Skeletal muscle tissue (tissue), 4 donors: ENCODE measurements around the gene NODAL. TPM values are rescaled to one million over a fixed set of nuclear protein-coding genes. Genes with fewer than 3 reads are reported as not detected.

ENCODE experiments used
- H3K27ac ChIP-seq: one replicate; pipeline ENCODE4 v1.7.0; 2013; ENCODE audit warnings: mild to moderate bottlenecking, low read depth, low read length, inconsistent platforms
- H3K27me3 ChIP-seq, 3 donors: one replicate each; pipeline ENCODE4 v1.7.0; 2013; ENCODE audit warnings: low read length in 3 of 3; ENCODE audit not compliant: control insufficient read depth in 3 of 3, insufficient read depth in 3 of 3
- H3K36me3 ChIP-seq, 3 donors: one replicate each; pipeline ENCODE4 v1.7.0; 2013; ENCODE audit warnings: low read length in 3 of 3; ENCODE audit not compliant: control insufficient read depth in 3 of 3, insufficient read depth in 3 of 3
- H3K4me1 ChIP-seq, 3 donors: one replicate each; pipeline ENCODE4 v1.7.0; 2013; ENCODE audit warnings: low read length in 3 of 3, mild to moderate bottlenecking in 3 of 3; ENCODE audit not compliant: control insufficient read depth in 3 of 3, insufficient read depth in 3 of 3
- H3K4me3 ChIP-seq, 3 donors: one replicate each; pipeline ENCODE4 v1.7.0; 2013; ENCODE audit warnings: low read length in 3 of 3
- H3K9ac ChIP-seq, 3 donors: one replicate each; pipeline ENCODE4 v1.7.0; 2013; ENCODE audit warnings: low read length in 3 of 3, mild to moderate bottlenecking in 3 of 3, moderate library complexity in 2 of 3, low read depth in 1 of 3
- H3K9me3 ChIP-seq, 3 donors: one replicate each; pipeline ENCODE4 v1.7.0; 2013; ENCODE audit warnings: low read length in 3 of 3; ENCODE audit not compliant: control insufficient read depth in 3 of 3
- total RNA-seq: library from RNA; depleted of rRNA; stranded (reverse); fragments of >200 nt; gene quantifications from one replicate; pipeline ENCODE4 v1.2.3, GENCODE V29; 2014
- donor health status: Osteomylitis.

The NODAL gene
- total RNA-seq, 1 donor from 2014 or later, result not detected

GRCh38 chr10:70465278-70465677 lies 23.8 kb upstream of the NODAL start:
- Histone ChIP-seq H3K27me3 (peaks cover 0 to 3% (median 0%) of the 10 kb centered on the region in 3 donors), H3K9ac (no peak overlapping the region), H3K27ac (no peak overlapping the region), H3K9me3 (no peaks in the 10 kb centered on the region), H3K4me1 (peaks cover 12 to 24% (median 23%) of the 10 kb centered on the region in 3 donors), H3K36me3 (no peaks in the 10 kb centered on the region), H3K4me3 (no peak overlapping the region)

- no peak overlapping the region for H3K27ac ChIP-seq
- no peaks in the 10 kb centered on the region for H3K36me3 ChIP-seq
Observed at GRCh38 chr10:70462349-70462984, 21.0 kb upstream of the NODAL start.

GRCh38 chr10:70461397-70462348 lies 20.2 kb upstream of the NODAL start:
- H3K9ac ChIP-seq, result peak overlapping the region in 1 of 3 donors; percentile 33
- no peaks in the 10 kb centered on the region for H3K36me3 ChIP-seq
- H3K4me1 ChIP-seq, result peaks cover 19 to 31% (median 27%) of the 10 kb centered on the region in 3 donors
- peaks cover 0 to 2% (median 0%) of the 10 kb centered on the region in 3 donors for H3K27me3 ChIP-seq
- H3K27ac ChIP-seq, result no peak overlapping the region
- H3K4me3 ChIP-seq, result no peak overlapping the region
- no peaks in the 10 kb centered on the region for H3K9me3 ChIP-seq

More at GRCh38 chr10:70462349-70462984, 21.0 kb upstream of the NODAL start:
- Histone ChIP-seq H3K4me3 (peak overlapping the region in 1 of 3 donors; percentile 22), H3K4me1 (peaks cover 19 to 31% (median 26%) of the 10 kb centered on the region in 3 donors), H3K27me3 (peaks cover 0 to 5% (median 0%) of the 10 kb centered on the region in 3 donors), H3K9me3 (no peaks in the 10 kb centered on the region), H3K9ac (no peak overlapping the region)

DNA sequence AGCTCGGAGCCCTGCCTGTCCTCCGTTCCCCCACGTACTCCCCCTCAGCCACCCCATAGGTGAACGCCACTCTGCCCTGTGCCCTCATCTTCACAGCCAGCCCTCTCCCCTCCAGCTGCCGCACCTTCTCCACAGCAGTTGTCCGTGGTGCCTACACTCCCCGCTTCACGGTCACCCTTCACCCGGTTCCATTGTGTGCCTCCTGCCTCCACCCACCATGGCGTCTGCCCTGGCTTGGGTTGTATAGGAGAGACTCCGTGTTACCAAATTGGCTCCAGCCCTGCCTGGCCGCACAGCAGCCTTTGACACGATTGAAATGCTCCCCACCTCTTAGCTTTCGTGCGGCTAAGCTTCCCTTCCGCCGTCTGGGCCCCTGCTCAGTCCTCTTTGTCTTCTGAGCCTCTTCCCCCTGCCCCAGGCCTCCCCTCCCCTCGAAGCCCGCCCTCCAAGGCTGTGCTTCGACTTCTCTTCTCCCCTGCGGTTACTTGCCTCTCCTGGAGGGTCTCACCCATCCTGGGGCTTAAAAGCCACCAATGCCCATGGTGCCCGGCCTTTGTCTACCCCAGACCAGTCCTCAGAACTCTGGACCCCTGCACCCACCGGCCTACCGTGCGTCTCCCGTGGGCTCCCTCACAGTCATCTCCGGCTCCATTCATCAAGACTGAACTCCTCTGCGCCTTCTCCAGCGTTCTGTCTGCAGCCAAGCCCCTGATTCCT lies 18.5 kb upstream of the NODAL start:
- Histone ChIP-seq H3K4me3 (no peak overlapping the region), H3K9me3 (no peaks in the 10 kb centered on the region), H3K36me3 (no peaks in the 10 kb centered on the region), H3K27me3 (peaks cover 0 to 2% (median 0%) of the 10 kb centered on the region in 3 donors), H3K4me1 (peaks cover 19 to 33% (median 27%) of the 10 kb centered on the region in 3 donors), H3K27ac (no peak overlapping the region), H3K9ac (peak overlapping the region in 1 of 3 donors; percentile 33)

DNA sequence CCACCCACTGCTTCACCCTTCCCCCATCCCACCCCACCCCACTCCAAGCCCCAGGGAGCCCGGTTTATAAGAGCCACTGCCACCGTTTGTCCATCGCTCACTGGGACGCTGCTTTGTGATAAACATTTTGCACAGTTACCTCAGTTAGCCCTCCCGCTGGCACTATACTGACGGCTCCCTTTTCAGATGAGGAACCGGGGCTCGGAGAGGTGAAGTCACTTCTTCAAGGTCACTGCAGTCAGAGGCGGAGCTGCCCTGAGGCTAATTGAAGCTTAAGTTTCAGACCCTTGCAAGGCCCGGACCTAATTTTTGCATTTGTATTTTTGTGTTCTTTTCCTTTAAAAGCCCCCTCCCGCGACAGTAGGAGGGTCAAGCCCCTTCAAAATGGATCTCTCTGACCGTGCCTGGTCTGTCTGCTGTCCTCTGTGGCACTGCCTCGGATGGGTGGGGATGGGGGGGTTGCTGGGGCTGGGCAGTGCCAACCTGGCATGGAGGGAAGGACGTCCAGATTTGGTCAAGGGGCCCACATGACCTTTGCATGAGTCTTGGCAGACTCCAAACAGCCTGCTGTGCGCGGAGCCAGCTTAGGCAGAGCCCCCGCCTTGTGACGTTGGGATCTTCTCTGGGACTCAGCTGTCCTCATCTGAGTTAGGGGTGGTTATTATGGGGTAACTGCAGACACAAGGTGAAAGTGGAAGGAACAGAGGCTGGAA lies 17.7 kb upstream of the NODAL start:
- H3K27ac ChIP-seq, result peak overlapping the region; percentile 73

GRCh38 chr10:70458329-70459060 lies 17.0 kb upstream of the NODAL start:
- H3K4me3 ChIP-seq, result peak overlapping the region; percentile 54 to 67 (median 59)
- peak overlapping the region; percentile 20 to 82 (median 71) for H3K9ac ChIP-seq
- H3K9me3 ChIP-seq, result no peaks in the 10 kb centered on the region
- peaks cover 0 to 2% (median 0%) of the 10 kb centered on the region in 3 donors for H3K27me3 ChIP-seq
- no peaks in the 10 kb centered on the region for H3K36me3 ChIP-seq
- H3K27ac ChIP-seq, result peak overlapping the region; percentile 73
- H3K4me1 ChIP-seq, result peaks cover 19 to 33% (median 27%) of the 10 kb centered on the region in 3 donors

More for the DNA sequence above, 17.7 kb upstream of the NODAL start:
- H3K9ac ChIP-seq, result peak overlapping the region in 2 of 3 donors; percentile 50 to 71
- peaks cover 19 to 33% (median 27%) of the 10 kb centered on the region in 3 donors for H3K4me1 ChIP-seq
- peak overlapping the region in 2 of 3 donors; percentile 43 to 54 for H3K4me3 ChIP-seq
- H3K9me3 ChIP-seq, result no peaks in the 10 kb centered on the region
- H3K27me3 ChIP-seq, result peaks cover 0 to 2% (median 0%) of the 10 kb centered on the region in 3 donors
- H3K36me3 ChIP-seq, result no peaks in the 10 kb centered on the region

DNA sequence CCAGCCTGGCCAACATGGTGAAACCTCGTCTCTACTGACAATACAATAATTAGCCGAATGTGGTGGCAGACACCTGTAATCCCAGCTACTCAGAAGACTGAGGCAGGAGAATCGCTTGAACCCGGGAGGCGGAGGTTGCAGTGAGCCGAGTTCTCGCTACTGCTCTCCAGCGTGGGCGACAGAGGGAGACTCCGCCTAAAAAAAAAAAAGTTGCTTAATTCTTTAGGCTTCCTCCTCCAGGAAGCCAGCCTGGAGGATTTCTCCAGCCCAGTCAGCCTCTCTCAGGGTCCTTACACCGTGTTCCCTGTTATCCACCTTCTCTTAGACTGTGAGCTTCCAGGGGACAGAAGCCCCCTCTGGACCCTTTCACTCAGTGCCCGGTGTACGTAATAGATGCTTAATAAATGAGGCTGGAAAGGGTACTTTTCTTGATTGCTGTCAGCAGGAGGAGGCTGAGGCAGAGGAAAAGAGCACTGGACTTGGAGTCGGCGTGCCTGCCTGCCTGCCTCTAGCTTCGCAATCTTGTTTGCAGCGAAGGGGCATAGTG lies 16.4 kb upstream of the NODAL start:
- Histone ChIP-seq H3K36me3 (no peaks in the 10 kb centered on the region), H3K9ac (peak overlapping the region; percentile 68 to 82 (median 71)), H3K9me3 (no peaks in the 10 kb centered on the region), H3K27me3 (peaks cover 0 to 2% (median 0%) of the 10 kb centered on the region in 3 donors), H3K4me1 (peaks cover 19 to 30% (median 26%) of the 10 kb centered on the region in 3 donors), H3K27ac (peak overlapping the region; percentile 73), H3K4me3 (peak overlapping the region; percentile 54 to 67 (median 59))

GRCh38 chr10:70456164-70456563 lies 14.7 kb upstream of the NODAL start:
- Histone ChIP-seq H3K4me3 (no peak overlapping the region), H3K9me3 (no peaks in the 10 kb centered on the region), H3K27ac (no peak overlapping the region), H3K9ac (no peak overlapping the region), H3K4me1 (peaks cover 11 to 16% (median 11%) of the 10 kb centered on the region in 3 donors), H3K36me3 (no peaks in the 10 kb centered on the region), H3K27me3 (peaks cover 0 to 2% (median 0%) of the 10 kb centered on the region in 3 donors)
